ENCODE data around the gene HOXA7.

The HOXA7 gene

GRCh38 chr7:27145165-27145913 lies 11.1 kb downstream of the HOXA7 start:
- intact Hi-C loops (cut with DNase I): no loop called here
- DNase-seq: peak in 2 of 42 donors; percentile 14 to 19

- intact Hi-C loops (cut with DNase I): no loop called here
- no peak for DNase-seq
Observed at GRCh38 chr7:27144781-27145164, 11.7 kb downstream of the HOXA7 start.

GRCh38 chr7:27143950-27144780 lies 12.3 kb downstream of the HOXA7 start:
- intact Hi-C loops (cut with DNase I): no loop called here
- DNase-seq: peak in 1 of 42 donors; percentile 9

GRCh38 chr7:27143023-27143949 lies 13.2 kb downstream of the HOXA7 start, which contains the start of gene HOXA5:
Gene HOXA5 (minus strand): TSS chr7:27143681. CDS start chr7:27143607, 74 bp downstream.
- intact Hi-C loops (cut with DNase I): no loop called here
- peak in 1 of 42 donors; percentile 17 for DNase-seq

- intact Hi-C loops (cut with DNase I): no loop called here
- DNase-seq: no peak
Observed at GRCh38 chr7:27142580-27143022, 13.9 kb downstream of the HOXA7 start.

GRCh38 chr7:27141923-27142579 lies 14.4 kb downstream of the HOXA7 start:
- DNase-seq: peak in 1 of 42 donors; percentile 16
- intact Hi-C loops (cut with DNase I): no loop called here

GRCh38 chr7:27141137-27141922 lies 15.1 kb downstream of the HOXA7 start:
- intact Hi-C loops (cut with DNase I): no loop called here
- peak in 1 of 42 donors; percentile 4 for DNase-seq

GRCh38 chr7:27140126-27140857 lies 16.2 kb downstream of the HOXA7 start:
- intact Hi-C loops (cut with DNase I): no loop called here
- peak in 1 of 42 donors; percentile 3 for DNase-seq

- peak in 1 of 42 donors; percentile 14 for DNase-seq
- intact Hi-C loops (cut with DNase I): no loop called here
Observed at GRCh38 chr7:27139334-27140125, 16.9 kb downstream of the HOXA7 start.

GRCh38 chr7:27138985-27139333 lies 17.5 kb downstream of the HOXA7 start:
- DNase-seq: no peak

GRCh38 chr7:27138472-27138871 lies 18.0 kb downstream of the HOXA7 start:
- no peak for DNase-seq
- intact Hi-C loops (cut with DNase I): no loop called here

More at GRCh38 chr7:27138985-27139333, 17.5 kb downstream of the HOXA7 start:
- intact Hi-C loops (cut with DNase I): no loop called here

GRCh38 chr7:27137640-27138315 lies 18.7 kb downstream of the HOXA7 start:
- DNase-seq: peak in 1 of 42 donors; percentile 6
- intact Hi-C loops (cut with DNase I): no loop called here

GRCh38 chr7:27134392-27134791 lies 22.1 kb downstream of the HOXA7 start:
- intact Hi-C loops (cut with DNase I): no loop called here
- no peak for DNase-seq

- peak in 1 of 42 donors; percentile 10 for DNase-seq
Observed at GRCh38 chr7:27133409-27134231, 22.9 kb downstream of the HOXA7 start.

GRCh38 chr7:27132978-27133377 lies 23.5 kb downstream of the HOXA7 start:
- intact Hi-C loops (cut with DNase I): no loop called here
- no peak for DNase-seq

More at GRCh38 chr7:27133409-27134231, 22.9 kb downstream of the HOXA7 start:
- intact Hi-C loops (cut with DNase I): no loop called here
